Activated CD8-positive, alpha-beta memory T cell treated with anti-CD3 and anti-CD28 coated beads, Interleukin-2, amount 10 ng/mL, durations not matched to agents 7 days and 5 days (primary cell): Measurements from ENCODE around the gene CHRNA7. TPM values are rescaled to one million over a fixed set of nuclear protein-coding genes. Genes with fewer than 3 reads are reported as not detected.
"Not testable (repeated sequence)": the region's sequence is repeated elsewhere in the genome, so short reads cannot be mapped to it uniquely, and the experiment has no call there.

ENCODE experiments used
- ATAC-seq: fragments of 150-1000 bp; cut with Tn5 transposase; one replicate; pipeline ENCODE4 v1.10.0; 2021; ENCODE audit warnings: moderate library complexity
- CTCF ChIA-PET: fragments of 350-600 bp; sonication (Branson Sonifier 250); formaldehyde crosslinking; loops from one replicate; lab custom pipeline; 2021; ENCODE audit warnings: antibody characterized with exemption; lab: Charles Lee
- DNase-seq: peaks from one replicate; pipeline ENCODE4 v3.0.0-alpha.2; 2020
- H3K27ac Mint-ChIP-seq: one replicate; pipeline ENCODE4 v1.8.0; 2021; ENCODE audit warnings: mild to moderate bottlenecking, mixed read lengths
- H3K27me3 Mint-ChIP-seq: one replicate; pipeline ENCODE4 v1.8.0; 2021; ENCODE audit warnings: mixed read lengths
- H3K36me3 Mint-ChIP-seq: one replicate; pipeline ENCODE4 v1.8.0; 2021; ENCODE audit warnings: mild to moderate bottlenecking, mixed read lengths
- H3K4me1 Mint-ChIP-seq: one replicate; pipeline ENCODE4 v1.8.0; 2021; ENCODE audit warnings: mixed read lengths
- H3K4me3 Mint-ChIP-seq: one replicate; pipeline ENCODE4 v1.8.0; 2021; ENCODE audit warnings: mild to moderate bottlenecking, moderate library complexity, mixed read lengths
- H3K9me3 Mint-ChIP-seq: one replicate; pipeline ENCODE4 v1.8.0; 2022; ENCODE audit warnings: low read depth, mixed read lengths
- total RNA-seq, 2 experiments: library from RNA; stranded (reverse); gene quantifications; one replicate each; pipeline ENCODE4 v1.2.3, GENCODE V29; 2021

CHRNA7 gene
- total RNA-seq, 2 experiments from 2014 or later, result 0.55 TPM; not detected in 1

- H3K9me3 Mint-ChIP-seq, H3K27me3 Mint-ChIP-seq, CTCF ChIA-PET, ATAC-seq, H3K4me3 Mint-ChIP-seq, H3K27ac Mint-ChIP-seq, H3K36me3 Mint-ChIP-seq, H3K4me1 Mint-ChIP-seq, DNase-seq: not testable (repeated sequence)
Observed at GRCh38 chr15:32145512-32145911, 115.2 kb downstream of the CHRNA7 start.

GRCh38 chr15:32148833-32149555 is 118.7 kb downstream of the CHRNA7 start:
- ATAC-seq, result no peak
- no peak for DNase-seq
- Mint-ChIP-seq H3K4me1 (no peaks in the 10 kb centered on the region), H3K27ac (no peak overlapping the region), H3K36me3 (no peaks in the 10 kb centered on the region), H3K9me3 (no peaks in the 10 kb centered on the region), H3K27me3 (peaks cover 11% of the 10 kb centered on the region), H3K4me3 (no peak overlapping the region)
- CTCF ChIA-PET, result no interaction called here

- no peak for ATAC-seq
- Mint-ChIP-seq H3K27ac (no peak overlapping the region), H3K4me3 (no peak overlapping the region), H3K4me1 (no peaks in the 10 kb centered on the region), H3K27me3 (peaks cover 11% of the 10 kb centered on the region), H3K36me3 (no peaks in the 10 kb centered on the region), H3K9me3 (no peaks in the 10 kb centered on the region)
- DNase-seq, result no peak
- CTCF ChIA-PET, result no interaction called here
Observed at GRCh38 chr15:32152574-32152973, 122.3 kb downstream of the CHRNA7 start.

GRCh38 chr15:32153868-32154623 is 123.7 kb downstream of the CHRNA7 start:
- H3K27ac Mint-ChIP-seq, H3K9me3 Mint-ChIP-seq, H3K4me1 Mint-ChIP-seq, H3K36me3 Mint-ChIP-seq, CTCF ChIA-PET, DNase-seq, ATAC-seq, H3K4me3 Mint-ChIP-seq: not testable (repeated sequence)
- H3K27me3 Mint-ChIP-seq, result peaks cover 11% of the 10 kb centered on the region

- ATAC-seq, H3K27ac Mint-ChIP-seq, H3K4me1 Mint-ChIP-seq, H3K27me3 Mint-ChIP-seq, H3K36me3 Mint-ChIP-seq, H3K4me3 Mint-ChIP-seq, DNase-seq, CTCF ChIA-PET, H3K9me3 Mint-ChIP-seq: not testable (repeated sequence)
Observed at GRCh38 chr15:32162143-32162542, 131.8 kb downstream of the CHRNA7 start.

- H3K9me3 Mint-ChIP-seq, H3K4me1 Mint-ChIP-seq, CTCF ChIA-PET, ATAC-seq, DNase-seq, H3K27me3 Mint-ChIP-seq, H3K4me3 Mint-ChIP-seq, H3K36me3 Mint-ChIP-seq, H3K27ac Mint-ChIP-seq: not testable (repeated sequence)
Observed at GRCh38 chr15:32164065-32164464, 133.8 kb downstream of the CHRNA7 start.

GRCh38 chr15:32164747-32165146 is 134.4 kb downstream of the CHRNA7 start:
- DNase-seq, H3K4me3 Mint-ChIP-seq, H3K9me3 Mint-ChIP-seq, H3K27ac Mint-ChIP-seq, H3K36me3 Mint-ChIP-seq, H3K4me1 Mint-ChIP-seq, ATAC-seq, H3K27me3 Mint-ChIP-seq, CTCF ChIA-PET: not testable (repeated sequence)

GRCh38 chr15:32165775-32166174 is 135.5 kb downstream of the CHRNA7 start:
- H3K9me3 Mint-ChIP-seq, H3K27me3 Mint-ChIP-seq, DNase-seq, H3K4me1 Mint-ChIP-seq, H3K36me3 Mint-ChIP-seq, H3K27ac Mint-ChIP-seq, CTCF ChIA-PET, ATAC-seq, H3K4me3 Mint-ChIP-seq: not testable (repeated sequence)

- CTCF ChIA-PET, H3K27me3 Mint-ChIP-seq, ATAC-seq, H3K4me1 Mint-ChIP-seq, H3K4me3 Mint-ChIP-seq, DNase-seq, H3K36me3 Mint-ChIP-seq, H3K9me3 Mint-ChIP-seq, H3K27ac Mint-ChIP-seq: not testable (repeated sequence)
Observed at GRCh38 chr15:32166270-32166669, 136.0 kb downstream of the CHRNA7 start.

GRCh38 chr15:32167913-32168312 is 137.6 kb downstream of the CHRNA7 start:
- H3K4me1 Mint-ChIP-seq, H3K36me3 Mint-ChIP-seq, H3K27me3 Mint-ChIP-seq, H3K4me3 Mint-ChIP-seq, DNase-seq, H3K9me3 Mint-ChIP-seq, H3K27ac Mint-ChIP-seq, CTCF ChIA-PET, ATAC-seq: not testable (repeated sequence)

GRCh38 chr15:32180579-32180978 is 150.3 kb downstream of the CHRNA7 start:
- ATAC-seq, H3K4me3 Mint-ChIP-seq, DNase-seq, CTCF ChIA-PET, H3K36me3 Mint-ChIP-seq, H3K4me1 Mint-ChIP-seq, H3K9me3 Mint-ChIP-seq, H3K27me3 Mint-ChIP-seq, H3K27ac Mint-ChIP-seq: not testable (repeated sequence)

GRCh38 chr15:32193780-32194179 is 163.5 kb downstream of the CHRNA7 start:
- H3K4me3 Mint-ChIP-seq, H3K27me3 Mint-ChIP-seq, H3K36me3 Mint-ChIP-seq, H3K27ac Mint-ChIP-seq, ATAC-seq, DNase-seq, H3K4me1 Mint-ChIP-seq, H3K9me3 Mint-ChIP-seq, CTCF ChIA-PET: not testable (repeated sequence)

- H3K36me3 Mint-ChIP-seq, H3K9me3 Mint-ChIP-seq, H3K4me3 Mint-ChIP-seq, H3K27me3 Mint-ChIP-seq, CTCF ChIA-PET, ATAC-seq, H3K27ac Mint-ChIP-seq, DNase-seq, H3K4me1 Mint-ChIP-seq: not testable (repeated sequence)
Observed at GRCh38 chr15:32196206-32196605, 165.9 kb downstream of the CHRNA7 start.

- H3K4me3 Mint-ChIP-seq, H3K27ac Mint-ChIP-seq, H3K36me3 Mint-ChIP-seq, H3K9me3 Mint-ChIP-seq, DNase-seq, ATAC-seq, CTCF ChIA-PET, H3K27me3 Mint-ChIP-seq, H3K4me1 Mint-ChIP-seq: not testable (repeated sequence)
Observed at GRCh38 chr15:32198938-32199337, 168.6 kb downstream of the CHRNA7 start.
